Activated B cell treated with CpG ODN at 0.5 μM for 24 hours (primary cell): ENCODE results near the gene INHBE. TPM values are rescaled to one million over a fixed set of nuclear protein-coding genes. Genes with fewer than 3 reads are reported as not detected.
A peak's percentile ranks its signal among the peaks of the same experiment; 100 is the strongest.

Source experiments
- ATAC-seq: fragments of 200-7000 bp; cut with Tn5 transposase; one replicate; pipeline ENCODE4 v1.10.0; 2021; ENCODE audit warnings: low read depth, mild to moderate bottlenecking, moderate library complexity
- CTCF ChIA-PET: fragments of 350-600 bp; sonication (Branson Sonifier 250); formaldehyde crosslinking; loops from one replicate; lab custom pipeline; 2021; ENCODE audit warnings: antibody characterized with exemption; lab: Charles Lee
- POLR2A ChIA-PET: fragments of 350-600 bp; sonication (Branson Sonifier 250); formaldehyde crosslinking; loops from one replicate; lab custom pipeline; 2021; ENCODE audit warnings: antibody characterized with exemption; lab: Charles Lee
- DNase-seq: peaks from one replicate; pipeline ENCODE4 v3.0.0; 2022
- H3K27ac Mint-ChIP-seq: one replicate; pipeline ENCODE4 v1.8.0; 2020; ENCODE audit warnings: mixed read lengths
- H3K27me3 Mint-ChIP-seq: one replicate; pipeline ENCODE4 v1.8.0; 2021; ENCODE audit warnings: mixed read lengths
- H3K36me3 Mint-ChIP-seq: one replicate; pipeline ENCODE4 v1.8.0; 2021; ENCODE audit warnings: low read depth, mixed read lengths
- H3K4me1 Mint-ChIP-seq: one replicate; pipeline ENCODE4 v1.8.0; 2021; ENCODE audit warnings: mixed read lengths
- H3K4me3 Mint-ChIP-seq: one replicate; pipeline ENCODE4 v1.8.0; 2020; ENCODE audit warnings: mild to moderate bottlenecking, mixed read lengths
- H3K9me3 Mint-ChIP-seq: one replicate; pipeline ENCODE4 v1.8.0; 2020; ENCODE audit warnings: mixed read lengths
- intact Hi-C: fragments of 100-400 bp; cut with micrococcal nuclease; formaldehyde crosslinking; loops from one replicate; pipeline ENCODE4 v1.15.1; 2024
- total RNA-seq: library from RNA; stranded (reverse); gene quantifications from 2 replicates; pipeline ENCODE4 v1.2.3, GENCODE V29; 2022
- TF ChIP-seq, protein P1 (sequence below): fragments of 200-600 bp; IDR thresholded peaks from one replicate; pipeline ENCODE4 v1.8.0; 2022; ENCODE audit warnings: antibody characterized with exemption, mild to moderate bottlenecking

INHBE gene
- total RNA-seq, 1 donor from 2014 or later: 0.29 TPM

DNA sequence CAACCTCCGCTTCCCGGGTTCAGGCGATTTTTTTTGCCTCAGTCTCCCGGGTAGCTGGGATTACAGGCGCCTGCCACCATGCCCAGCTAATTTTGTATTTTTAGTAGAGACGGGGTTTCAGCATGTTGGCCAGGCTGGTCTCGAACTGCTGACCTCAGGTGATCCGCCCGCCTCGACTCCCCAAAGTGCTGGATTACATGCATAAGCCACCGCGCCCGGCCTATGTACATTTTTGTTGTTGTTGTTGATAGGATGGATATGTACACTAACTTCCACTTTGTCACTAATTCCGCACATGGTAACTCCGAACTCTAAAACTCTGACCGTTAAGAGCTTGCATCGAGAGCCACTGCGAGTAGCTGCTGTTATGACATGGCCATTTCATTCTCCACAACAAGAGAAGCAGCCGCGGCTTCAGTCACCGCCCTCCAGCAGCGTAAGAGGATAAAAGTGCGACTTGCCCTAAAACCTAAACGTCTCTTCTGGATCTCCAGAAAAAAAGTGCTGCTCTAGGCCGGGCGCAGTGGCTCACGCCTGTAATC is 32.0 kb downstream of the INHBE start:
- no peaks in the 10 kb centered on the region for H3K27me3 Mint-ChIP-seq
- ATAC-seq (no peak), DNase-seq (no peak)
- H3K36me3 Mint-ChIP-seq: peaks cover 44% of the 10 kb centered on the region
- peaks cover 41% of the 10 kb centered on the region for H3K4me1 Mint-ChIP-seq
- H3K9me3 Mint-ChIP-seq: no peaks in the 10 kb centered on the region
- POLR2A ChIA-PET: interaction anchor here (0.7 to 3.1 kb wide), 9 partner anchors 10 to 380 kb away, joined by 3 to 19 read pairs (median 5); partner anchors contain the start of genes DDIT3 and GLI1
- H3K27ac Mint-ChIP-seq: peak overlapping the region; percentile 97
- H3K4me3 Mint-ChIP-seq: no peak overlapping the region
- intact Hi-C loops: loop anchor here (1.0 to 5.0 kb wide), 6 partner anchors 8 to 257 kb away; partner anchors contain the start of genes ARHGAP9, DCTN2, DDIT3 and GLI1
- TF ChIP-seq, protein P1, sequence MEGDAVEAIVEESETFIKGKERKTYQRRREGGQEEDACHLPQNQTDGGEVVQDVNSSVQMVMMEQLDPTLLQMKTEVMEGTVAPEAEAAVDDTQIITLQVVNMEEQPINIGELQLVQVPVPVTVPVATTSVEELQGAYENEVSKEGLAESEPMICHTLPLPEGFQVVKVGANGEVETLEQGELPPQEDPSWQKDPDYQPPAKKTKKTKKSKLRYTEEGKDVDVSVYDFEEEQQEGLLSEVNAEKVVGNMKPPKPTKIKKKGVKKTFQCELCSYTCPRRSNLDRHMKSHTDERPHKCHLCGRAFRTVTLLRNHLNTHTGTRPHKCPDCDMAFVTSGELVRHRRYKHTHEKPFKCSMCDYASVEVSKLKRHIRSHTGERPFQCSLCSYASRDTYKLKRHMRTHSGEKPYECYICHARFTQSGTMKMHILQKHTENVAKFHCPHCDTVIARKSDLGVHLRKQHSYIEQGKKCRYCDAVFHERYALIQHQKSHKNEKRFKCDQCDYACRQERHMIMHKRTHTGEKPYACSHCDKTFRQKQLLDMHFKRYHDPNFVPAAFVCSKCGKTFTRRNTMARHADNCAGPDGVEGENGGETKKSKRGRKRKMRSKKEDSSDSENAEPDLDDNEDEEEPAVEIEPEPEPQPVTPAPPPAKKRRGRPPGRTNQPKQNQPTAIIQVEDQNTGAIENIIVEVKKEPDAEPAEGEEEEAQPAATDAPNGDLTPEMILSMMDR: no peak
- CTCF ChIA-PET: interaction anchor here (1.2 kb wide), 1 partner anchor 28 kb away, joined by 4 read pairs; the partner anchor contains the start of gene GLI1

GRCh38 chr12:57487597-57488401 is 32.7 kb downstream of the INHBE start, which contains the start of gene MARS1:
Gene MARS1, plus strand, starts transcription at chr12:57488068. Its CDS starts 23 bp downstream, at chr12:57488091.
- intact Hi-C loops: loop anchor here (1.0 to 5.0 kb wide), 6 partner anchors 8 to 257 kb away; partner anchors contain the start of genes ARHGAP9, DCTN2, DDIT3 and GLI1
- ChIA-PET CTCF (interaction anchor here (1.2 to 1.8 kb wide), 2 partner anchors 28 to 29 kb away, joined by 4 to 7 read pairs; partner anchors contain the start of gene GLI1), POLR2A (interaction anchor here (0.6 to 3.1 kb wide), 11 partner anchors 10 to 380 kb away, joined by 3 to 19 read pairs (median 3); partner anchors contain the start of genes DDIT3 and GLI1)
- peak; percentile 83 for DNase-seq
- H3K9me3 Mint-ChIP-seq: no peaks in the 10 kb centered on the region
- peak within 1 kb of the TSS; percentile 97 for H3K4me3 Mint-ChIP-seq
- peaks cover 50% of the 10 kb centered on the region for H3K36me3 Mint-ChIP-seq
- TF ChIP-seq, protein P1: no peak
- peak within 1 kb of the TSS; percentile 97 for H3K27ac Mint-ChIP-seq
- H3K27me3 Mint-ChIP-seq: no peaks in the 10 kb centered on the region
- H3K4me1 Mint-ChIP-seq: peaks cover 41% of the 10 kb centered on the region
- ATAC-seq: peak; percentile 97

- Mint-ChIP-seq H3K27ac (peak overlapping the region; percentile 97), H3K9me3 (no peaks in the 10 kb centered on the region), H3K27me3 (no peaks in the 10 kb centered on the region), H3K4me3 (peak overlapping the region; percentile 97), H3K4me1 (peaks cover 34% of the 10 kb centered on the region), H3K36me3 (peaks cover 52% of the 10 kb centered on the region)
- POLR2A ChIA-PET: interaction anchor here (0.6 to 3.1 kb wide), 6 partner anchors 11 to 426 kb away, joined by 3 to 19 read pairs (median 3); partner anchors contain the start of gene DDIT3
- no peak for DNase-seq
- TF ChIP-seq, protein P1: no peak
- no peak for ATAC-seq
- CTCF ChIA-PET: interaction anchor here (1.8 kb wide), 1 partner anchor 30 kb away, joined by 7 read pairs; the partner anchor contains the start of gene GLI1
- intact Hi-C loops: loop anchor here (5.0 kb wide), 1 partner anchor 204 kb away; the partner anchor contains the start of gene OS9
These were observed 33.5 kb downstream of the INHBE start for GRCh38 chr12:57488402-57489156.

- no peaks in the 10 kb centered on the region for H3K9me3 Mint-ChIP-seq
- intact Hi-C loops: loop anchor here (5.0 kb wide), 1 partner anchor 203 kb away; the partner anchor contains the start of gene OS9
- ChIA-PET POLR2A (interaction anchor here (0.6 to 3.1 kb wide), 4 partner anchors 29 to 426 kb away, joined by 3 to 19 read pairs (median 4); partner anchors contain the start of gene DDIT3), CTCF (interaction anchor here (1.8 kb wide), 1 partner anchor 30 kb away, joined by 7 read pairs; the partner anchor contains the start of gene GLI1)
- no peak for ATAC-seq
- H3K27me3 Mint-ChIP-seq: no peaks in the 10 kb centered on the region
- H3K36me3 Mint-ChIP-seq: peaks cover 55% of the 10 kb centered on the region
- H3K4me3 Mint-ChIP-seq: peak overlapping the region; percentile 97
- peaks cover 32% of the 10 kb centered on the region for H3K4me1 Mint-ChIP-seq
- no peak for DNase-seq
- H3K27ac Mint-ChIP-seq: peak overlapping the region; percentile 97
- TF ChIP-seq, protein P1: no peak
These were observed 34.1 kb downstream of the INHBE start for GRCh38 chr12:57489157-57489641.
